Bronchial epithelial cell (primary cell): Measurements from ENCODE around the gene ITGA1. TPM values are rescaled to one million over a fixed set of nuclear protein-coding genes. Genes with fewer than 3 reads are reported as not detected.

Experiments used
- DNase-seq: peaks from one replicate; pipeline ENCODE4 v3.0.0-alpha.2; 2010; ENCODE audit warnings: low read depth
- FAIRE-seq: peaks from 2 replicates; lab custom pipeline; 2011; peaks lifted over from hg19 to GRCh38; lab: Jason Lieb, UNC
- H3K27me3 ChIP-seq: 2 replicates; pipeline ENCODE4 v1.5.1; 2011; ENCODE audit warnings: low read length; ENCODE audit not compliant: control insufficient read depth, insufficient read depth
- H3K36me3 ChIP-seq: 2 replicates; pipeline ENCODE4 v1.5.1; 2011; ENCODE audit warnings: low read length; ENCODE audit not compliant: control insufficient read depth, insufficient read depth
- H3K4me3 ChIP-seq: 2 replicates; pipeline ENCODE4 v1.5.1; 2011; ENCODE audit warnings: mild to moderate bottlenecking, low read depth, low read length, control low read depth
- CTCF ChIP-seq: IDR thresholded peaks from 2 replicates; pipeline ENCODE4 v1.5.1; 2011; ENCODE audit warnings: mild to moderate bottlenecking, moderate library complexity, low read length, control low read depth, inconsistent platforms; ENCODE audit not compliant: insufficient read depth, severe bottlenecking
- total RNA-seq: library from RNA; depleted of rRNA; stranded (reverse); fragments of >200 nt; gene quantifications from 2 replicates; pipeline ENCODE4 v1.2.1, GENCODE V29; 2014

Gene ITGA1
- total RNA-seq, 1 donor from 2014 or later = 3.7 TPM

GRCh38 chr5:52746539-52746938 lies 41.2 kb upstream of the ITGA1 start:
- TF ChIP-seq CTCF = no peak

GRCh38 chr5:52748590-52748989 lies 39.1 kb upstream of the ITGA1 start:
- DNase-seq (no peak), FAIRE-seq (no peak)
- H3K4me3 ChIP-seq = no peak overlapping the region
- TF ChIP-seq CTCF = no peak
- H3K27me3 ChIP-seq = no peaks in the 10 kb centered on the region
- no peaks in the 10 kb centered on the region for H3K36me3 ChIP-seq

More at GRCh38 chr5:52746539-52746938, 41.2 kb upstream of the ITGA1 start:
- no peaks in the 10 kb centered on the region for H3K27me3 ChIP-seq
- FAIRE-seq (no peak), DNase-seq (no peak)
- no peak overlapping the region for H3K4me3 ChIP-seq
- no peaks in the 10 kb centered on the region for H3K36me3 ChIP-seq

GRCh38 chr5:52749666-52750065 lies 38.0 kb upstream of the ITGA1 start:
- DNase-seq = no peak
- no peaks in the 10 kb centered on the region for H3K36me3 ChIP-seq
- TF ChIP-seq CTCF = no peak
- FAIRE-seq = no peak
- no peak overlapping the region for H3K4me3 ChIP-seq
- no peaks in the 10 kb centered on the region for H3K27me3 ChIP-seq

GRCh38 chr5:52751137-52751536 lies 36.6 kb upstream of the ITGA1 start:
- H3K27me3 ChIP-seq = no peaks in the 10 kb centered on the region
- FAIRE-seq (no peak), DNase-seq (no peak)
- H3K4me3 ChIP-seq = no peak overlapping the region
- H3K36me3 ChIP-seq = no peaks in the 10 kb centered on the region
- no peak for TF ChIP-seq CTCF

- TF ChIP-seq CTCF = no peak
- no peak overlapping the region for H3K4me3 ChIP-seq
- no peaks in the 10 kb centered on the region for H3K27me3 ChIP-seq
- H3K36me3 ChIP-seq = no peaks in the 10 kb centered on the region
- DNase-seq (no peak), FAIRE-seq (no peak)
These were observed 33.7 kb upstream of the ITGA1 start for GRCh38 chr5:52754051-52754450.

GRCh38 chr5:52757527-52757926 lies 30.2 kb upstream of the ITGA1 start:
- FAIRE-seq (no peak), DNase-seq (no peak)
- H3K36me3 ChIP-seq = no peaks in the 10 kb centered on the region
- no peak for TF ChIP-seq CTCF
- H3K4me3 ChIP-seq = no peak overlapping the region
- H3K27me3 ChIP-seq = no peaks in the 10 kb centered on the region
